GM19043 (cell line): ENCODE results near the gene SYVN1.

Experiments used
- ATAC-seq: cut with Tn5 transposase; IDR thresholded peaks from one replicate; pipeline ENCODE4 v1.9.1; 2021; ENCODE audit warnings: low read depth; ENCODE audit not compliant: unreplicated experiment

Gene SYVN1

GRCh38 chr11:65114538-65115171 is 19.7 kb downstream of the SYVN1 start:
- ATAC-seq, result no peak

GRCh38 chr11:65113839-65114238 is 20.5 kb downstream of the SYVN1 start:
- ATAC-seq, result no peak

DNA sequence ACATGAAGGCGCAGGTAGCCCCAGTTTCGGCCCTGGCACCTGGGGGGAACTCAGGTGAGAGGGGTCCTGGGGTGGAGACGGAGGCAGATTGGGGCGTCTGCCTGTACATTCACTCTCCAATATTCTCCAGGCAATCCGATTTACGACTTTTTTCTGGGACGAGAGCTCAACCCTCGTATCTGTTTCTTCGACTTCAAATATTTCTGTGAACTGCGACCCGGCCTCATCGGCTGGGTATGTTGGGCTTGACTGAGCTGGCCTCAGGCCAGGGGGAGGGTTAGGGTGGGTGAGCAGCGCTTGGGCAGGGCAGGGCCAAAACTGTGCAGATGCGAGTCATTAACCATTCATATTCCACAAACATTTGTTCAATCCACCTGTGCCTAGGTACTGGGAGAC is 21.0 kb downstream of the SYVN1 start:
- ATAC-seq, result no peak

DNA sequence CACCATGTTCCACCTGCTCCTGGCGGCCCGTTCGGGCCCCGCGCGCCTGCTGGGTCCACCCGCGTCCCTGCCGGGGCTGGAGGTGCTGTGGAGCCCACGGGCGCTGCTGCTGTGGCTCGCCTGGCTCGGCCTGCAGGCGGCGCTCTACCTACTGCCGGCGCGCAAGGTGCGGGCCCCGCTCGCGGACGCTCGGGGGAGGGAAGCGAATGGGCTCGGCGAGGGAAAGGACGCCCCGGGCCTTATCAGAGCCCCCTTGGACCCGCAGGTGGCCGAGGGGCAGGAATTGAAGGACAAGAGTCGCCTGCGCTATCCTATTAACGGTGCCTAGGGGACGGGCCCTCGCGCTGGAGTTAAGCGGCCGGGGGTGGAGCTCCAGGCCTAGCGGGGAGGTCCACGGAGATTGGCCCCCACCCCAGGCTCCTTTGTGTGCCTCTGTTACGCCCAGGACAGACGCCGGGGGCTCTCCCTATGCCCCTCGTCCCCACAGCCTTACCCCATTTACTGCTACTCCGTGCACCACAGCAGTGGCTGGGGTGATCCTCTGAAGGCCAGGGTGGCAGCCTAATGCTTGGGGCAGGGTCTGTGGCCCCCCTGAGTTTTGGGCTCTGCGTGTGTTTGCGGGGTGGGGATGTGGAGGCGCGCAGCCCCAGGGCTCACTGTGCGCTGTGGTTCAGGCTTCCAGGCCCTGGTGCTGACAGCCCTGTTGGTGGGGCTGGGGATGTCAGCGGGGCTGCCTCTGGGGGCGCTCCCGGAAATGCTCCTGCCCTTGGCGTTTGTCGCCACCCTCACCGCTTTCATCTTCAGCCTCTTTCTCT is 21.6 kb downstream of the SYVN1 start:
- ATAC-seq, result no peak

DNA sequence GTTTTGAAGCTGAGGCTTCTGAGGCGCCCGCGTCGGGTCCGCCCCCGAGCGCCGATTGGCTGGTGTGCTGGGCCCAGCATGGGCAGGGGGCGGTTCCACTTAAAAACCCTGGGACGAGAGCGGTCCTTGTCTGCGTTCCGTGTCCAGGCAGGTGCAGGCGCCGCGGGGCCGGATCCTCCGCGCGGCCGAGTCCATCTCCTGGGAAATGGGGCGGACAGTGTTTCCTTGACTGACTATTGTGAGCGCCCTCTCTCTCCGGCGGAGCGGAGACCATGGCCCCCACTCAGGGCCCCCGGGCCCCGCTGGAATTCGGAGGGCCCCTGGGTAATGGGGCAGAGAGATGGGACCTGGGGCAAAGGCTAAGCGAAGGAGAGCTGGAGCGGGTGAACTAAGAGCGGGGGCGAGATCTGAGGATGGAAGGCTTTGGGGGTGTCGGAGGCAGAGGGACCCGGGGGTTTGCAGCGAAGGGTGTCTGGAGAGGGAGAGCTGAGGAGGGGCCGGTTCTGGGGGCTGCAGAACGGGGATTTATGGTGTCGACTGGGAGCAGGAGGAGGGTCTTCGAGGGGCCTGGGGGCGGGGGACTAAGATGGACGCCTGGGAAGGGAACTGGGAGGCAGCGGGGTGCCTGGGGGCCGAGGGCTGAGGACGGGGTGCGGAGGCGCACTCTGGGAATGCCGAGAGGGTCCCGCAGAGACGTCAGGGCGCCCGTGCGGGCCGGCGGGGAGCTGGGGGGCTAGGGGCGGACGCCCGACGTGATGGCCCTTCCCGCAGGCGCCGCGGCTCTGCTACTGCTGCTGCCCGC is 22.4 kb downstream of the SYVN1 start, which contains the start of gene TM7SF2:
Gene TM7SF2 (plus strand): TSS at position 129 of the 802 bp plus-strand sequence. CDS start 144 bp downstream, at position 273.
- peak; percentile 57 for ATAC-seq

- no peak for ATAC-seq
Measured at GRCh38 chr11:65111159-65111743, 23.1 kb downstream of the SYVN1 start.

GRCh38 chr11:65110354-65110861 is 23.9 kb downstream of the SYVN1 start:
- ATAC-seq, result no peak

GRCh38 chr11:65109231-65110198 is 24.8 kb downstream of the SYVN1 start:
- no peak for ATAC-seq

DNA sequence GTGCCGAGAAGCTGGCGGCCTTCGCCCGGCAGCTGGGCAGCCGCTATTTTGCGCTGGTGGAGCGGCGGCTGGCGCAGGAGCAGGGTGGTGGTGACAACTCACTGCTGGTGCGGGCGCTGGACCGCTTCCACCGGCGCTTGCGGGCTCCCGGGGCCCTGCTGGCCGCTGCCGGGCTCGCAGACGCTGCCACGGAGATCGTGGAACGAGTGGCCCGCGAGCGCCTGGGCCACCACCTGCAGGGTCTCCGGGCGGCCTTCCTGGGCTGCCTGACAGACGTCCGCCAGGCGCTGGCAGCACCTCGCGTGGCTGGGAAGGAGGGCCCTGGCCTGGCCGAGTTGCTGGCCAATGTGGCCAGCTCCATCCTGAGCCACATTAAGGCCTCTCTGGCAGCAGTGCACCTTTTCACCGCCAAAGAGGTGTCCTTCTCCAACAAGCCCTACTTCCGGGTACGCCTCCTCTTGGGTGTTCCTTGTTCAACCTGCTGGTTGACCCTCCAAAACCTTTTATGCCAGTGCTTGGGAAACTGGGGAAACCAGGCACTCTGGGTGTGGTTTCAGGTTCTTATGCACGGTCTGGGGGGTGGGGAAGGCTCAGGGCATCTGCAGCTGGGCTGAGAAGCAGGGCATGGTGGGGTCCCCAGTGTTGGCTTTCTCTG is 25.7 kb downstream of the SYVN1 start:
- ATAC-seq, result no peak

- ATAC-seq, result no peak
Measured at GRCh38 chr11:65107751-65108468, 26.4 kb downstream of the SYVN1 start.

GRCh38 chr11:65107078-65107477 is 27.2 kb downstream of the SYVN1 start:
- ATAC-seq, result no peak

DNA sequence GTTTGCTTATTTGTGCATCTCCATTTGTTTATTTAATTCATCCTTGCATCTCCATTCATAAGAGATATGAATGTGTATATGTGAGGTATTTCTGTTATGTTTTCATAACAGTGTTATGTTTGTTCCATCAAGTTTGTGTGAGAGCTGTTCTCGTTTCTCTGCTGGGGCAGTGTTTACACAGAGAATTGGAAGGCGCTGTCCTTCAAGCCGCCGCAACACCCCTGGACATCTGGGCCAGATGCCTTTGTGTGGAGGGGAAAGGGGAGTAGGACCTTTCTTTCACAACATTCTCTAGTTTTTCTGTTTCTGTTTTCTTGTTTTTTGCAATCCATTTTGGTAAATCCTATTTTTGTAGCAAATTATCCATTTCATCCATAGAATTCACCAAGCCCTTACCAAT is 29.7 kb downstream of the SYVN1 start:
- ATAC-seq, result no peak

GRCh38 chr11:65103476-65103875 is 30.8 kb downstream of the SYVN1 start:
- no peak for ATAC-seq

GRCh38 chr11:65102142-65103095 is 31.9 kb downstream of the SYVN1 start:
- ATAC-seq, result no peak

GRCh38 chr11:65100674-65101350 is 33.5 kb downstream of the SYVN1 start:
- ATAC-seq, result no peak

- ATAC-seq, result no peak
Measured at GRCh38 chr11:65096926-65097325, 37.4 kb downstream of the SYVN1 start.
